GM18511 (cell line): ENCODE results near the gene PAOX.

Experiments used
- ATAC-seq: cut with Tn5 transposase; IDR thresholded peaks from one replicate; pipeline ENCODE4 v1.9.1; 2021; ENCODE audit warnings: mild to moderate bottlenecking, moderate library complexity; ENCODE audit not compliant: unreplicated experiment

The PAOX gene

DNA sequence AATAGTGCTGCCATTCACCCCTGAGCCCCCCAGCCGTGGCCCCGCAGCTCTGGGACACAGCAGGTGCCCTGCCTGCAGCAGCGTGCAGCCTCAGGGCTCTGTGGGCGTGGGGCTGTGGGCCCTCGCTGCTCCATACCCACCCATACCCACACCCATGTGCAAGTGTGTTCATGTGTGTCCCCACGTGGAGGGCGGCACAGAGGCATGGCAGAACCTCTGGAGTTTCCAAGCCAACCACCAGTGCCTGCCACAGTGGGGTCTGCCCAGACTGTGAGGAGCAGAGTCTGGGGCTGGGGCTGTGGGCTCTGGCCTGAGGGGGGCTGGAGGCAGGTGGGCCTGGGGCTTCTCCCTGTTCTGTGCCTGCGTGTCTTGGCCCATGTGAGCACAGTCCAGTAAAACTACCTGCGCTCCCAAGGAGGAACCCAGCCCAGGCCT, 29.5 kb upstream of the PAOX start:
- ATAC-seq = no peak

DNA sequence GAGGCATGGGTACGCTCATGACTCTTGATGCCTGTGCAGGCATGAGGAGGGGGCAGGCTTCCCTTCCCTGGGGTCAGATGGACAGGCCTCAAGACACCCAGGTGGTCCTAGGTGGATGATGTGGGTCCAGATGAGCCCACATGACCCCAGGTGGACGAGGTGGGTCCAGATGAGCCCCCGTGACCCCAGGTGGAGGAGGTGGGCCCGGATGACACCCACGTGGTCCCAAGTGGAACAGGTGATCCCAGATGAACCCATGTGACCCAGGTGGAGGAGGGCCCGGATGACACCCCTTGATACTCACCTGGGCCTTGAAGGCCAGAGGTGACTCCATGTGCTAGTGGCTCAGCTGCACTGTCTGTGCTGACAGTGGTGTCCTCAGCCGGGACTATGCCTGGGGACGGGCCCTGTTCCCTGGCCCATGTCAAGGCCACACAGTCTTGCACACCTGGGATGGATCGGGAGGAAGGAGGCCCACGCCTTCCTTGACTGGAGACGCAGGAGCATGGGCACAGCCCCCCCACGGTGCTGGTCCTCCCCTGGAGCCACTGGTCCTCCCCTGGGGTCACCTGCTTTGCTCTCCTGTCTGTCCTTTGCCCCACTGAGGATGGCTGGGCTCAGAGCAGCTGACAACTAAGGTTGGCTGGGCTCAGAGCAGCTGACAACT, 28.6 kb upstream of the PAOX start:
- no peak for ATAC-seq

DNA sequence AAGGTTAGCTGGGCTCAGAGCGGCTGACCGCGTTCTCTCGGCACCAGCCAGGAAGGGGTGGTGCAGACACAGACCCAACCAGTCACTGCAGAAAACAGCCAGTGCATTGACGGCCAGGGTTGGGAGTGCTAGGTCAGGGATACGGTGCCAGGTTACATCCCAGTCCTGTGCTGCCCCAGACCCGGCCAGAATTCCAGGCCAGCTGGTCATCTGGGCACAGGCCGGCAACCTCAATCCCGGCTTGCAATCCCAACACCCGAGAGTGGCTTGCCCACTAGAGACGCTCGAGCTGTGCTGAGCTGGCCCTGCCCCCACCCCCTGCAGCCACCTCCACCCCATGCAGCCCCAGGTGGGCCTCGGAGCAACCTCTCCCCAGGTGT, 28.1 kb upstream of the PAOX start:
- no peak for ATAC-seq

DNA sequence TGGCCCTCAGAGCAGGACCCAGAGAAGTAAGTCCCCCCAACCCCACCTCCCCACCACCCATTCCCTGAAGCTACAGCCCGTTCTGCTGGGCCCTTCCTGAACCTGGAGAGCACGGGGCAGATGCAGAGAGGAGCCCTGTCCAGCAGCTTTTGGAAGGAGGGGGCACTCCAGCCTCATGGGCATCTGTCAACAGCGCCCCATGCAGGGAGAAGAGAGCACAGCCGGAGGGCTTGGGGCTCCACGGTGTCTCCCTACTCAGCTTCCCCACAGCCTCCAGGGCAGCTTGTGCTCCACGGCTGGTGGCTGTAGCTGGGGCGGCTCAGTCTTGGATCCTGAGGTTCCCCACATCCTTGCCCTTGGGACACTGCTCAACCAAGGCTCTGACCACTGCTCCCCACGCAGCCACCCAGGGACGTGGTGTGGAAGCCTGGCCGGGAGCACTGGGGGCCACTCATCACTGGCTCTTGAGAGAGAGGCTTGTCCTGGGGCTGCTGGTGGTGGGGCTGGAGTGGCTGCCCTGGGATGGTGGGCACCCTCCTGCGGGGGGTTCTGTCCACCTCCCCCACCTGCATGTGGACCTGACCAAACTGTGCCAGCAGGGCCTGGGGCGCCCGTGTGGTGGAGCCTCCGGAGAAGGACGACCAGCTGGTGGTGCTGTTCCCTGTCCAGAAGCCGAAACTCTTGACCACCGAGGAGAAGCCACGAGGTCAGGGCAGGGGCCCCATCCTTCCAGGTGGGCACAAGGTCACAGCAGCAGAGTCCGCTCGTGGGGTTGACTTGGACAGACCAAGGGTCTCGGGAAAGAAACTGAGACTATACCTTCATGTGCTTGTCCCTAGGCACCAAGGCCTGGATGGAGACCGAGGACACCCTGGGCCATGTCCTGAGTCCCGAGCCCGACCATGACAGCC, 27.4 kb upstream of the PAOX start:
- no peak for ATAC-seq

DNA sequence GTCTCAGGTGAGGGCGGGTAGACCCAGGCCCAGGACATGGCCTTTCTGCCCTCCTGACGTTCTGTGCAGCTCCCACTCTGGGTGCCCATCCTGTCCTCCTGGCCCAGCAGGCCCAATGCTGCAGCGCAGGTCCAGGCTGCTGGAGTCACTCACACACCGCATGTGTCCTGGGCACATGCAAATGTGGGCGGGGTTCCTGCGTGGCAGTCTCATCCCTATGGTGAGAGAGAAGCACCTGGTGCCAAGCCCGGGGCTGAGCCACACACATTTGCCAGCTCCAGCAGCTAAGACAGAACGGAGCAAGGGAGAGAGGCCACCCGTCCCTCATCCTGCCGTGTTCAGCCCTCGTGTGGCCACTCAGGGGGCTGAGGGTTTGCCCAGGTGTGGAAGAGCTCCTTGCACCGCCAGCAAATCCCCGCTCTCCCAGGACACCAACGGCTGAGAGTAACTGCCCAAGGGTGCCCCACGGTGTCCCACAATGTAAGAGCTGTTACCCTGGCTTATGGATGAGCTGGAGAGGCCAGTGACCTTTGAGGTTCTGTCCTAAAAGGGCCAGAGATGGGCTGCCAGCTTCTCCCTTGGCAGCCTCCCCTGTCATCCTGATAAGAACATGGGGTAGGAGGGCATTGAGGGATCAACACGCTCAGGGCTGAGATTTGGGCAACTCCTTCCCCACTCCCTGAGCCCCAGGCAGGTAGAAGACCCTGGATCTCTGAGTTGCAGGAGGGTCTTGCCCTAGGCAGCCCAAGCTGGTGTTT, 25.7 kb upstream of the PAOX start:
- ATAC-seq = no peak

DNA sequence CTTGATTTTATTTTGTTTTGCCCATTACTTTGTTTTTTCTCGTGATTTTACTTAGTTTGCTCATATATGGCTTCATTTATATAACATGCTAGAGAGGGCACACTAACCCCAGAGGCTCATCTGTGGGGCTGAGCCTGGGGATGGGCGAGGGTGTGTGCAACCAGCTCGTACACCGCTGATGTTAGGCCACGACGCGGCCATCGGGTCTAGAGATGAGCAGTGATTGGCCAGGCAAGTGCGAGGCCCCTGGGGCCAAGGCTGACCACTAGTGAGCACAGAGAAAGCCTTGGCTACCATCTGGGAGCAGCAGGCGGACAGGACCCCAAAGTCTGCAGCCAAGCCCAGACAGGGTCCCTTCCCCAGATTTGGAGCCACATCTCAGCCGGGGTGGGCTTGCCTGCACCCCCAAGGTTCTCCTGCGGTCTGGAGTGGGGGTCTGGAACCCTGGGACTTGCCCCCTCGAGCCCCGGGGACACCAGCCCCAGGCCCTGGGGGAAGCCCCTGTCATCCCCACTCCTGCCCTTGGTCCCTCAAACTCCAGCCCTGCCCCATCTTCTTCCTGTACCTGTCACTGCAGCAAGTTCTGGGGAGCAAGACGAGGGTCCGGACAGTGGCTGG, 25.0 kb upstream of the PAOX start:
- ATAC-seq = no peak

DNA sequence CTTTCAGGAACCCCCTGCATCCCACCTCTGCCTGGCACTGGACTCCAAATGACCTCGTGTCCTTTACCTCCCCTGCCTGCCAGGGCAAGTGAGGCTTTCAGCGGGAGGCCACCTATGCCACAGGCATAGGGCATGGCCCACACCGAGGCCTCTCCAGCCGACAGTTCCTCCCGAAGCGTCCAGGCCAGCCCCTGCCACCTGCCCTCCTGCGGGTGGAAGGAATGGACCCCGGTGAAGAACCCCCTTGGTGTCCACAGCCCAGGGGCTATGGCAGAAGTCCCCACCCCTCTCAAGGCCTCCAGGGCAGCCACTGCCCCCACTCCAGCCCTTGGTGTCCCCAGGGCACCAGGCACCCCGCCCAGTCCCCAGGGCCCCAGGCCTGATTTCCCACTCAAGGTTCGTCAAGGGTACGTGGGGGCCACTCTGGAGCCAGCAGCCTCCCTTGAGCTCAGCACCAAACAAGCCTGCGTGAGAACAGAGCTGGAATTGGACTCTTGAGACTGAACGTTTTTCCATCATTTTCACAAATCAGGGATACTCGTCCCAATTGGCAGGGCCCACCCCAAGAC, 24.3 kb upstream of the PAOX start:
- ATAC-seq = no peak

DNA sequence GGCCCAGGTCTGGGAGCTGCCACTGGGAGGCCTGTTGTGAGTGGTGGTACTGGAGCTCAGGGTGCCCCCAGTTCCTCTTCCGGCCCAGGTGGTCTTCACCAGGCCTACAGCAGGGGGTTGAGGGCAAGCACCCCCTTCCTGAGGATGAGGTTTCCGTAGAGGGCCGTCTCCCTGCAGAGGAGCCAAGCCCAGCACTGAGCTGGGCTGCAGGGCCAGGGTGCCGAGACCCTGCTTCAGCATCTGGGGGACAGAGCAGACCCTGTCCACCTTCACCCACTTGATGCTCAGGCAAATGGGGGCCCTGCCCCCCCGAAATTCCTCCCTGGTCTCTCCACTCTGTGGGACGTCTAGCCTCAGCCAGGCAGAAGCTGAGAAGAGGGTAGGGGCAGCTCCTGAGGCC, 23.8 kb upstream of the PAOX start:
- ATAC-seq = no peak

DNA sequence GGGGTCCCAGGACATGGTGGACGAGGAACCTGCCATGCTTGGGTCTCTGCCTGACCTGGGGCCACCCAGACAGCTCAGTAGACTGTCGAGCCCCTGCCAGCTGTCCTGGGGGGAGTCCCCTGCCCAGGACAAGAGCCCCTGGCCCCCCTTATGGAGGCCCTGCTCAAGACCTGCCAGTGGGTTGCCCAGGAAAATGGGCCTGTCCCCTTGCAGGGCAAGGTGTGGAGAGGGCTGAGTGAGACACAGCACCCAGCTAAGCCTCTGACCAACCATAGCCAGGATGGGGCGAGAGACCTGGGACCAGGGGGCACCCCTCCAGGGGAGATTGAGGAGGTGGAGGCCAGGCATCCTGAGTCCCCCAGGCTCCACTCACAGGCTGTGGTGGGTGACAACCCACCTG, 23.1 kb upstream of the PAOX start:
- no peak for ATAC-seq

DNA sequence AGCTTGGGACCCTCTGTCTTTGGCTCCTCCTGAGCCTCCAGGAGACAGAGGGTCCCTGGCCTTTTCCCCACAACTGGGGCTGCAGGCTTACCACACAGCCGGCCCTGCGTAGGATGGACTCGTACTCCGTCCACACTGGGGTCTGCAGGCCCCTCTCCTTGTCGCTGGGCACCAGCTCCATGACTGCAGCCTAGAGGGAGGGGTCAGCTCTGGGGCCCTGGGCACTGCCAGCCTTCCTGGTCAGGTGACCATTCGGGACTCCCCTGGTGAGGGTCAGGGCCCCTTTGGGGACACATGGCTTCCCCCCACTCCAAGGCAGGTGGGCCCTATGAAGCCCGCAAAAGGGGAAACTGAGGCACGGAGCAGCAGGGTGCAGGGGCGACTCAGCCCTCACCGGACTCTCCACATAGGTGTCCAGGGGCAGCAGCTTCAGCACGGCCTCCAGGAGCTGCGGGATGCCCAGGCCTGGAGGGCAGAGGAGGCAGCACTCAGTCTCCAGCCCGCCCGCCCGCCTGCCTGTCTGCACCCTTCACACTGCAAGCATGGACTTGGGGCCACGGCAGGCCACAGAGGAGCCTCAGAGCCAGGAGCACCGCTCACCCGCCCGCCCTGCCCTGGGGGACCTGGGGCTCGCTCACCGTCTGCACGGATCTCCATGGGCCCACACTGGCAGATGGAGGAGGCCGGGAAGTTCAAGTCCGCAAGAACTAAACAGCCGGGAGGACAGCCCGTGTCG, 22.3 kb upstream of the PAOX start:
- ATAC-seq = peak; percentile 3

DNA sequence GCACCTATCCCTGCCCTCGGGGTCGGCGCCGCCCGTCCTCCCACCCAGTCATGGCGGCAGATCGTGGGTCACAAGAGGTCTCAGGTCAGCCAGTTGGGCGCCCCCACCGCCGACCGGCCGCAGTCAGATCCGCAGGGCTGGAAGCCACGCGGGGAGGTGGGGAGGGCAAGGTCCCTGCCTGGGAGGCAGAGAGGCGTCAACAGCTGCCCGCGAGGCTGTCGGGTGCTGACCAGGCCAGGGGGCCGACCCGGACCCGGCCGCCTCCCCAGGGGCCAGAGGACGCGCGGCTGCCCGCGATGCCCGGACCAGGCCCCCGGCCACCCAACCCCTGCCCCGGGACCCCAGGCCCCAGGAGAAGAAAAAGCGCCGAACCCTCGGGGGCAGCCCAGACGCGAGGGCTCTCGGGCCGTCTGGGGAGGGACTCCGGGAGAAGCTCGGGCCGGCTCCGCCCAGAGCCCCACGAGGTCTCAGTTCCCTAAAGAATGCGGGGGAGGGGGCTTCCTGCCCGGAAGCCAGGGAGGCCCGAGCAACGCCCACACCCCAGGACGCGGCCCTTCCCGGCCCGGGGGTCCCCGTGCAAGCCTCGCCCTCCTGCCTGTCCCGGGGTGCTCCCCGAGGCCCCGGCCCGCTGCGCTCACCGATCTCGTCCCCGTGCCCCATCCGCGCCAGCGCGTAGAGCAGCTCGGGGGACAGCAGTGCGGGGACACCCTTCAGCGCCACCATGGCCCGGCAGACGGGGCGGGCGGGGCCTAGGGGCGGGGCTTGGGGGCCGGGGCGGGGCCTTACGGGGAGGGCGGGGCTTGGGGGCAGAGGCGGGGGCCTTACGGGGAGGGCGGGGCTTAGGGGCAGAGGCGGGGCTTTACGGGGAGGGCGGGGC, 21.5 kb upstream of the PAOX start, which contains the start of gene FUOM:
Gene FUOM (minus strand): TSS at position 735 of the 877 bp plus-strand sequence. CDS start 12 bp downstream, at position 723.
- ATAC-seq = peak; percentile 70

DNA sequence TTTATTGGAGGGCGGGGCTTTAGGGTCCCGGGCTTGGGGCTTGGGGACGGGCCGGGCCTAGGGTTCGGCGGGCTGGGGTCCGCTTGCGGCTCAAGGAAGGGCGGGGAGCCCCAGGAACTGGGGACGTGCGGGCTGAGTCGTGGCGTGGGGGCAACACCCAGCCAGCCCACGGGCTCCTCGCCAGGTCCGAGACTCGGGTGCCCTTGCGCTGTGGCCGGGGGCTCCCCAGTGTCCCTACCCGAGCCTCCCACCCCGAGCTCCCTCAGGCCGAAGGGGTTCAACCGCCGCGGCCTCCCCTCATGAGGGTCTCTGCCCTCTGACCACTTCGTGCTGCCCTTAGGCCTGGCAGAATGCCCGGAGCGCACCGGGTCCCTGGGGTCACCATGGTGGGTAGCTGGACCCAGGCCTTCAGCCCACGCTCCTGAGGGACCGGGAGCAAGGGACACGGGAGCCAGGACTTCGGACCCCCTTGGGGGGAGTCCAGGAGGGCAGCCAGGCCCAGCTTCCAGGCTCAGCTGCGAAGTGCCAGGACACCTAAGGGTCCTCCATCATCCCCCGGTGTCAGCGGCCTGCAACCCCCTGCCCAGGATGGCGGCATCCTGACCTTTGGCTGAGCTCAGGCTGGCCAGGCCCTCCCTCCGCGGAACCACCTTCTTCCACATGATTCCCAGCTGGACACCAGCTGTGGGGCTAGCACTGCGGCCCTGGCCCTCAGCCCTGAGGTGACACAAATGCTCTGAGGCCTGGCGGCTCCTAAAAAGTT, 20.7 kb upstream of the PAOX start:
- ATAC-seq = no peak

DNA sequence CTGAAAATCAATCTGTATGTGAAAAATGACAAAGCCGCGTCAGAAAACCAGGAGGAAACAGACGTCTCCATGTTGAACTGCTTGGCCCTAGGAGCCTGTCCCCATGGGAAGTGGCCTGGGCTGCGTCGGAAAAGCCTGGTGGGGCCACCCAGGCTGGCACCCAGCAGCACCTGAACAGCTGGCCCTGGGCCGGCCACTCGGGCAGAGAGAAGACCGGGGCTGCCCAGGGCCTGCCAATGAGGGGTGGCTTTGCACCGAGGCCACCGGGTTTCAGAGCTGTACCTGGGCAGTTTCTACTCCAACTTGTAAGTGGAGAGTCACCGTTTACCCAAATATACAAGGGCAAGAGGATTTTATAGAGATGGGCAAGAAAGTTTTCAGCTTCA, 20.1 kb upstream of the PAOX start:
- ATAC-seq = no peak

DNA sequence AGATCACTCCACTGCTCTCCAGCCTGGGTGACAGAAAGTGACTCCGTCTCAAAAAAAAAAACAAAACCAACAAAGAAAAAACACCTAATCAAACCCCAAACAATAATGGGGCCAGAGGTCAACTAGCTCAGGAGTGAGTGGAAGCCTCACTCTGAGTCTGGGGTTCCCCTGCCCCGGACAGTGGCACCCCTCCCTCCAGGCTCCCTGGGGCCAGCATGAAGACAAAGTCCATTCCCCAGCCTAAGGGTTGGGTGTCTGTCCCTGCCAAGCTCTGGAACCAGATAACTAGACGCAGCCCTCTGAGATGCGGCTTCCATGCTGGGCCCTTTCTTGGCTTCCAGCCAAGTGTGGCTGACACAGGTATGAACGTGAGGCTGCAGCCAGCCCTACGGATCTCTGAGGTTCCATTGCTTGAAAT, 19.5 kb upstream of the PAOX start:
- no peak for ATAC-seq

DNA sequence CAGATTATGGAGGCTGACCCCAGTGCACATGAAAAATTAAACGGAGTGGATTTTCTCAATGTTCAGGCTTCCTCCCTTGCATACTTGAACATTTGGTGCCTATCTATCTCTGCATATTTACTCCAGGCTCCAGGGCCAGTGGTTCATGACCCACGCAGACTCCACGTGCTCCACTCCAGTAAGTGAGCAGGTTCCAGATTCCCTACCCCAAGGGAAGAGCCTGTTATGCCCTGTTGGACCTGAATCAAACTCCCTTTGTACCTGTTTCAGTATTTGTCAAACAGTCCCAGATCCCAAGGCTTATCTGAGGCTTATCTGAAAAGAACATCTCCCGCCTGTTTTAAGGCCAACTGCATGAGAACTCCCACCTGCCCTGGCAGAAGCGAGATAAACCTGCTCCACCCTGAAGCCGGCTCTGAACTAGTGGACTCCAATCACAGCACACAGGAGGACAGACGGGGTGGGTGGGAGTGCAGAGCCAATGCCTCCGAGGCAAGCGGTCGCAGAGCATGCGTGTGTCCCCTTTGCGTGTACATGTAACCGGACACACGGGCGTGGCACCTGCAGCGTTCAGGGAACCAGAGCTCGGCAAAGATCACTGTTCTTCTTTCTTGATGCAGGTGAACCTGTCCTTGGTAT, 19.0 kb upstream of the PAOX start:
- no peak for ATAC-seq

DNA sequence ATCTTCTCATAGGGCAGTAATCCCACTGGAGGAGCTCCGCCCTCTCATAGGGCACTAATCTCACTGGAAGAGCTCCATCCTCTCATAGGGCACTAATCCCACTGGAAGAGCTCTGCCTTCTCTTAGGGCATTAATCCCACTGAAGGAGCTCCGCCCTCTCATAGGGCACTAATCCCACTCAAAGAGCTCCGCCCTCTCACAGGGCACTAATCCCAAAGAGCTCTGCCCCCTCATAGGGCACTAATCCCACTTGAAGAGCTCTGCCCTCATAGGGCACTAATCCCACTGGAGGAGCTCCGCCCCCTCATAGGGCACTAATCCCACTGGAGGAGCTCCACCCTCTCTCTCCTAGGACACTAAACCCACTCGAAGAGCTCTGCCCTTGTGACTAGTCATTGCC, 17.8 kb upstream of the PAOX start:
- no peak for ATAC-seq

DNA sequence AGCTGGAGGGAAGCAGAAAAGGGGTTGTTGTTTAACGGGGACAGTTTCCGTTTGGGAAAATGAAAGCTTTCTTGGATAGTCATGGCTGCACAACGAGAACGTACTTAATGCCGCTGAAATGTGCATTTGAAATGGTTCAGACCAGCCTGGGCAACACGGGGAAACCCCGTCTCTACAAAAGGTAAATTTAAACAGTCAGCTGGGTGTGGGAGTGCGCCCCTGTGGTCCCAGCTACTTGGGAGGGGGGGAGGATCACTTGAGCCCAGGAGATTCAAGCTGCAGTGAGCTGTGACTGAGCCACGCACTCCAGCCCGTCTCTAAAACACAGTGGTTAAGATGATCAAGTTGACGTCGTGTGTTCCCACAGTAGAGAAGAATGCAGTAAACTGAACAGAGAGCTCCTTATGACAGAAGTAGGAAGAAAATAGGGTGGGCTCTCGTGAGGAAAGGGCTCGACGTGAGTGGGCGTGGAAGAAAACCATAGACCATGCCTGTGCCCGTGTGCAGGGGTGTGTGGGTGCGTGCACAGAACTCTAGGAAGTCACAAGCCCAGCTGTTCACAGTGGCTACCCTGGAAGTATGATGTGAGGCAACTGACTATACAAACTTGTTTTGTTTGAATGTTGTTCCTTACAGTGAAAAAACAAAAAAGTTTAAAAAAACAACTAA, 17.2 kb upstream of the PAOX start:
- ATAC-seq = no peak
